Esophagus muscularis mucosa (tissue), 4 donors: ENCODE measurements around the gene MED14. TPM values are rescaled to one million over a fixed set of nuclear protein-coding genes. Genes with fewer than 3 reads are reported as not detected.
"Not testable (repeated sequence)": the region's sequence is repeated elsewhere in the genome, so short reads cannot be mapped to it uniquely, and the experiment has no call there.

Experiments
- DNase-seq: peaks from one replicate; pipeline ENCODE4 v3.0.0-alpha.2; 2017; ENCODE audit errors: extremely low spot score
- H3K27ac ChIP-seq, 4 donors: fragments of 200-600 bp; sonication (generic); replicated peaks in 1 of 4; 1 replicate in 3 of 4; 2 replicates in 1 of 4; pipeline ENCODE4 v1.5.1; 2016 to 2019; ENCODE audit warnings: mild to moderate bottlenecking in 1 of 4
- H3K27me3 ChIP-seq, 4 donors: fragments of 200-600 bp; sonication (generic); one replicate each; pipeline versions ENCODE4 v1.5.1 to v1.6.0; 2016 to 2019
- H3K36me3 ChIP-seq, 4 donors: fragments of 200-600 bp; sonication (generic); one replicate each; pipeline ENCODE4 v1.5.1; 2016 to 2019
- H3K4me1 ChIP-seq, 4 donors: fragments of 200-600 bp; sonication (generic); one replicate each; pipeline ENCODE4 v1.5.1; 2016 to 2019
- H3K4me3 ChIP-seq, 4 donors: fragments of 200-600 bp; sonication (generic); 1 replicate in 2 of 4; 2 replicates in 2 of 4; pipeline ENCODE4 v1.5.1; 2016 to 2019; ENCODE audit warnings: mild to moderate bottlenecking in 4 of 4, moderate library complexity in 1 of 4
- H3K9me3 ChIP-seq, 4 donors: fragments of 200-600 bp; sonication (generic); 1 replicate in 3 of 4; 2 replicates in 1 of 4; pipeline ENCODE4 v1.5.1; 2016 to 2019
- CTCF ChIP-seq, 3 experiments: fragments of 200-600 bp in 2 of 3; fragments of 450-650 bp in 1 of 3; sonication (generic) in 2 of 3; IDR thresholded peaks; one replicate each; pipeline ENCODE4 v1.5.1; 2017 to 2019; ENCODE audit warnings: antibody characterized with exemption in 3 of 3, mild to moderate bottlenecking in 2 of 3, moderate library complexity in 1 of 3
- EP300 ChIP-seq: sonication (generic); formaldehyde crosslinking; IDR thresholded peaks from one replicate; pipeline ENCODE4 v1.6.1; 2017; ENCODE audit warnings: antibody characterized with exemption
- POLR2A ChIP-seq: fragments of 450-650 bp; IDR thresholded peaks from one replicate; pipeline ENCODE4 v1.6.1; 2017; ENCODE audit warnings: antibody characterized with exemption, moderate library complexity, mild to moderate bottlenecking, low read depth
- POLR2AphosphoS5 ChIP-seq, 2 donors: sonication (generic); formaldehyde crosslinking; IDR thresholded peaks; one replicate each; pipeline ENCODE4 v1.6.1; 2017; ENCODE audit warnings: antibody characterized with exemption in 2 of 2
- WGBS: methylation state at CpG from one replicate; pipeline ENCODE4 v1.1.5; 2018; 5-methylcytosine and 5-hydroxymethylcytosine counted together
- intact Hi-C: fragments of 100-400 bp; cut with DNase I; formaldehyde crosslinking; loops from one replicate; pipeline ENCODE4 v1.15.1; 2023
- total RNA-seq, 4 donors: library from RNA; depleted of rRNA; stranded (reverse); fragments of >200 nt; gene quantifications; one replicate each; pipeline versions ENCODE4 v1.1.0 to v1.2.1, GENCODE V29; 2016

The MED14 gene
- 10 to 100 TPM; 20.0 to 29.9 (median 24.3) TPM for total RNA-seq

GRCh38 chrX:40735325-40736169 is at the start of gene MED14:
TSS of gene MED14 (minus strand) at chrX:40735542. CDS start at chrX:40735412, 130 bp downstream.
- peaks cover 0 to 4% (median 0%) of the 10 kb centered on the region in 4 donors for H3K27me3 ChIP-seq
- no peaks in the 10 kb centered on the region for H3K9me3 ChIP-seq
- TF ChIP-seq POLR2A (peak; percentile 9), POLR2AphosphoS5 (IDR thresholded peaks at IDR 0.05) (peak; percentile 78 to 91), EP300 (no peak), CTCF (IDR thresholded peaks at IDR 0.05) (peak; percentile 41 to 50 (median 44))
- H3K36me3 ChIP-seq: no peaks in the 10 kb centered on the region
- peak within 1 kb of the TSS; percentile 85 to 96 (median 93) for H3K27ac ChIP-seq
- WGBS: 4% methylated on average over 30 of the region's 88 CpGs
- H3K4me3 ChIP-seq: peak within 1 kb of the TSS; percentile 71 to 78 (median 73)
- H3K4me1 ChIP-seq: peaks cover 0 to 43% (median 29%) of the 10 kb centered on the region in 4 donors
- intact Hi-C loops: loop anchor here (10.0 kb wide), 2 partner anchors 349 to 379 kb away; partner anchors contain the start of gene USP9X
- peak; percentile 92 for DNase-seq

- H3K27ac ChIP-seq: no peak overlapping the region
- no peak for TF ChIP-seq POLR2AphosphoS5 (IDR thresholded peaks at IDR 0.05)
- TF ChIP-seq CTCF (IDR thresholded peaks at IDR 0.05): no peak
- no peak for TF ChIP-seq POLR2A
- TF ChIP-seq EP300: no peak
Measured at GRCh38 chrX:40784516-40785151, 49.3 kb upstream of the MED14 start.

GRCh38 chrX:40782644-40783259 is 47.4 kb upstream of the MED14 start:
- H3K36me3 ChIP-seq, DNase-seq, H3K4me1 ChIP-seq, H3K27ac ChIP-seq, H3K9me3 ChIP-seq, intact Hi-C loops, H3K27me3 ChIP-seq, H3K4me3 ChIP-seq: not testable (repeated sequence)
- 79% methylated on average over 11 of the region's 11 CpGs for WGBS

More at GRCh38 chrX:40784516-40785151, 49.3 kb upstream of the MED14 start:
- no peak for DNase-seq
- 70% methylated on average over 4 of the region's 4 CpGs for WGBS
- H3K9me3 ChIP-seq: no peaks in the 10 kb centered on the region
- no peaks in the 10 kb centered on the region for H3K4me1 ChIP-seq
- intact Hi-C loops: no loop called here
- no peaks in the 10 kb centered on the region for H3K36me3 ChIP-seq
- no peak overlapping the region for H3K4me3 ChIP-seq
- no peaks in the 10 kb centered on the region for H3K27me3 ChIP-seq

- intact Hi-C loops: no loop called here
- Histone ChIP-seq H3K9me3 (no peaks in the 10 kb centered on the region), H3K27ac (no peak overlapping the region), H3K4me1 (no peaks in the 10 kb centered on the region), H3K4me3 (no peak overlapping the region), H3K36me3 (no peaks in the 10 kb centered on the region), H3K27me3 (no peaks in the 10 kb centered on the region)
- 59% methylated on average over 2 of the region's 2 CpGs for WGBS
- DNase-seq: no peak
- no peak for TF ChIP-seq CTCF (IDR thresholded peaks at IDR 0.05)
- TF ChIP-seq POLR2AphosphoS5 (IDR thresholded peaks at IDR 0.05): no peak
- no peak for TF ChIP-seq EP300
- TF ChIP-seq POLR2A: no peak
Measured at GRCh38 chrX:40780951-40781350, 45.6 kb upstream of the MED14 start.

GRCh38 chrX:40780082-40780481 is 44.7 kb upstream of the MED14 start:
- no peaks in the 10 kb centered on the region for H3K4me1 ChIP-seq
- TF ChIP-seq EP300 (no peak), POLR2A (no peak), CTCF (IDR thresholded peaks at IDR 0.05) (no peak), POLR2AphosphoS5 (IDR thresholded peaks at IDR 0.05) (no peak)
- DNase-seq: no peak
- no peaks in the 10 kb centered on the region for H3K27me3 ChIP-seq
- no peaks in the 10 kb centered on the region for H3K36me3 ChIP-seq
- H3K27ac ChIP-seq: no peak overlapping the region
- intact Hi-C loops: no loop called here
- no peaks in the 10 kb centered on the region for H3K9me3 ChIP-seq
- WGBS: 79% methylated on average over 3 of the region's 6 CpGs
- H3K4me3 ChIP-seq: no peak overlapping the region
